GM12865 (cell line): Measurements from ENCODE around the gene PPP1R13B.

ENCODE experiments used
- DNase-seq: peaks from one replicate; pipeline ENCODE4 v3.0.0; 2010; ENCODE audit warnings: low read depth
- H3K4me3 ChIP-seq: 2 replicates; pipeline ENCODE4 v1.5.1; 2011; ENCODE audit warnings: mild to moderate bottlenecking, low read depth, low read length, control low read depth
- CTCF ChIP-seq: IDR thresholded peaks from 2 replicates; pipeline ENCODE4 v1.5.1; 2011; ENCODE audit warnings: low read length, control low read depth, low read depth, inconsistent platforms; ENCODE audit not compliant: insufficient read depth; ENCODE audit errors: missing control alignments

PPP1R13B gene

GRCh38 chr14:103725001-103725682, 122.2 kb downstream of the PPP1R13B start:
- no peak overlapping the region for H3K4me3 ChIP-seq
- DNase-seq, result no peak

GRCh38 chr14:103724116-103724515, 123.3 kb downstream of the PPP1R13B start:
- no peak for TF ChIP-seq CTCF
- no peak overlapping the region for H3K4me3 ChIP-seq
- DNase-seq, result no peak

More at GRCh38 chr14:103725001-103725682, 122.2 kb downstream of the PPP1R13B start:
- no peak for TF ChIP-seq CTCF

GRCh38 chr14:103723748-103724081, 123.7 kb downstream of the PPP1R13B start:
- H3K4me3 ChIP-seq, result no peak overlapping the region
- no peak for TF ChIP-seq CTCF
- DNase-seq, result no peak

- H3K4me3 ChIP-seq, result no peak overlapping the region
- no peak for DNase-seq
- TF ChIP-seq CTCF, result no peak
Observed at GRCh38 chr14:103721334-103722120, 125.8 kb downstream of the PPP1R13B start.

GRCh38 chr14:103719751-103720150, 127.6 kb downstream of the PPP1R13B start:
- no peak for DNase-seq
- H3K4me3 ChIP-seq, result no peak overlapping the region
- TF ChIP-seq CTCF, result no peak

- no peak overlapping the region for H3K4me3 ChIP-seq
- no peak for DNase-seq
- no peak for TF ChIP-seq CTCF
Observed at GRCh38 chr14:103718572-103718971, 128.8 kb downstream of the PPP1R13B start.
